Left renal pelvis (tissue), 4 donors: ENCODE results near the gene CALCA. TPM values are rescaled to one million over a fixed set of nuclear protein-coding genes. Genes with fewer than 3 reads are reported as not detected.

ENCODE experiments used
- DNase-seq, 4 donors: peaks; one replicate each; pipeline ENCODE4 v3.0.0-alpha.2; 2013; ENCODE audit warnings: low read depth in 4 of 4, low spot score in 3 of 4
- polyA plus RNA-seq, 4 donors: library from polyadenylated mRNA; unstranded; fragments of 120-200 nt; gene quantifications; one replicate each; pipeline ENCODE4 v1.2.1, GENCODE V29; 2013; ENCODE audit not compliant: insufficient read length in 4 of 4

CALCA gene
- polyA plus RNA-seq, 4 donors: 0.26 to 14.9 (median 13.6) TPM

DNA sequence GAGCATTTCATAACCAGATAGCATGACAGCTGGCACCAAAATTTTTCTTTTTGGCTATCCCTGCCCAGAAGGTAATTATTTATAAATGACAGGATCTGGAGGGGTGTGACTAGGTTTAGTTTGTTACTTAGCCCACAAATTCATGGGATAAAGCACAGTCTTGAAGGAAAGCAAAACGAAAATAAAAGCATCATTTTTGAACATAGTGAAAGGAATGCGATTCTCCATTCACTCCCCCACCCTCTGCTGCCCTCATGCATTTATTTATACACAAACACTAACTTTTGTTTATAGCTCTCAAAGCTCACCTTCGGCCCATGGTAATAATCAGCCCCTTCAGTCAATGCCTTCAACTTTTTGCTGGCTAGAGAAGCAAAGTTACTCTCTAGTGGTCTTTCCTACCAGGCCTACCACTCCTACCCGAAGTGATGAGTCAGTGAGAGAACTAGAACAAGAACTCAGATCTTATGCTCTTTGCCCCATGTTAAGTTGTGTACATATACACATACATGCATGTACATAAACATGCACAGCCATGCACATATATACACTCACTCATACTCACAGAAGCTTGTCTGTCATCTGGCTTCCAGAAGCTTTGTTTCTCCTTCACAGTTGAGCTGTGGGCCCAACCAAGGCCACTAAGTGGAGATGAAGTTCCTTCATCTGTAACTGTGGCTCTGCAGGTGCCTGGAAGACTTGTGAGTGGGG lies 22.6 kb downstream of the CALCA start:
- no peak for DNase-seq

DNA sequence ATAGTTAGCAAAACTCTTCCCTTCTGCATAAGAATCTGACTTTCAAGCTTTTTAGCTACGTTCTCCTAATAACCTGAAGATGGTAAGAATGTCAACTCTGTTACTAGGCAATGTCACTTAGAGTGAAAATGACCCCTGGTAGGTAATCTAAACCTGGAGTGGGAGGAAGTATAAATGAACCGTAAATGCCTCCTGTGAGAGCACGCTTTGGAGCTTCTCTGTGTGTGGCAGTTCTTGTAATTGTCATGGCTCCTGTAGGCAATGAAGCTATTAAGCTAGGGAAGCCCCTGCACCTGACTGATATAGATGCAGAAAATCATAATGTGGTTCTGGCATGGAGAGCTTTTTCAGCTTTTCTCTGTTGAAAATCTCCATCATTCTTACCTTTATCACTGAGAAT lies 29.4 kb downstream of the CALCA start:
- peak in 1 of 4 donors; percentile 6 for DNase-seq

DNA sequence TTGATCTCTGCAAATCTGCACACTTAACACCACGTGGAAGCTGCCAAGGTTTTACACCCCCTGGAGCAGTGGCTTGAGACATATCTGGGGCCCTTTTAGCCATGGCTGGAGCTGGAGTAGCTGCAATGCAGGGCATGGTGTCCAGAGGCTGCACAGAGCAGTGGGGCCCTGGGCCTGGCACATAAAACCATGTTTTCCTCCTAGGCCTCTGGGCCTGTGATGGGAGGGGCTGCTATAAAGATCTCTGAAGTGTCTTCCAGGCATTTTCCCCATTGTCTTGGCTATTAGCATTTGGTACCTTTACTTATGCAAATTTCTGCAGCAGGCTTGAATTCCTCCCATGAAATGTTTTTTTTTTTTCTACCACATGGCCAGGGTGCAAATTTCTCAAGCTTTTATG lies 33.2 kb downstream of the CALCA start:
- no peak for DNase-seq

DNA sequence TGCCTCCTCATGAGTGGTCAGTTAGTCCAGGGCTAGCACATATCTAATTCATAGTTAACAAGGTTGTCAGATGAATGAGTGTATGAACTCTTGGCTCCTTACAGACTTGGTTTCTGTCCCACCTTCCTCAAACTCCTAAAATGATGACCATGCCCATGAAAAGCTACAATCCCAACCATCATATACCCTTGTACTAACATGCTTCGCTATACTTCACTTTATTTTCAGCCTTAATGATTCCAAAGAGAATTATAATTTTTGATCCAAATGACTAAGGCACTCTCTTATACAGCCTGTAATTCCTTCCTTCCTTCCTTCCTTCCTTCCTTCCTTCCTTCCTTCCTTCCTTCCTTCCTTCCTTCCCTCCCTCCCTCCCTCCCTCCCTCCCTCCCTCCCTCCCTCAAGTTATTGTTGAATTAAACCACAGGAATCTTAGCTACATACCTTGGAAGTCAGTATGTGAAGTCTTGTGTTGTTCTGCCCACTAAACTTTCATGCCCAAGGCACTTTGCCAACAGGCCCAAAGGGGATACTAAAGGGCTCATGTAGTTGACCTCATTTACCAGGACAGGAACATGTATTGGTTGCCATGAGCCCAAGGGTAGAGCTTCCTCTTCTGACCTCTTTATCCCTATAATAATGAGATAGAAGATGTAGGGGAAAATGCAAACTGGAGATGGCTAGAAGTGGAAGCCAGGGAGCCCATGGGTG lies 37.4 kb downstream of the CALCA start:
- no peak for DNase-seq

DNA sequence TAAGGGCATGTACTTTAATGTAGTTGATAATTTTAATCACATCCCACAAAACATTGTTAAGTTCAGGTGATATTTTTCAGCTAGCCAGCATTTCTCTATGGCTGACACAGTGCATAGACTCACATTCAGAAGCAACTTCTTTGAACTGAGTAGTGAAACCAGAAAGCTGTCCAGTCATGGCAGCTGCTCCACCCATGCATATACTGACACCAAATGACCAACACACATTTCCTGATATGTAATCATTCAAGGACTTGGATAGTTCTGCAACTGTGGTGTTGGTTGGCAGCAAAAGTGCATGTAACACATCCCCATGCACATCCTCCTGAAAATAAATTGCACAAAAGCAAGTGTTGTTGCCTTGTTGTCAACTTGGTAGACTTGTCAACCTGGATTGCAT lies 39.7 kb downstream of the CALCA start:
- no peak for DNase-seq

DNA sequence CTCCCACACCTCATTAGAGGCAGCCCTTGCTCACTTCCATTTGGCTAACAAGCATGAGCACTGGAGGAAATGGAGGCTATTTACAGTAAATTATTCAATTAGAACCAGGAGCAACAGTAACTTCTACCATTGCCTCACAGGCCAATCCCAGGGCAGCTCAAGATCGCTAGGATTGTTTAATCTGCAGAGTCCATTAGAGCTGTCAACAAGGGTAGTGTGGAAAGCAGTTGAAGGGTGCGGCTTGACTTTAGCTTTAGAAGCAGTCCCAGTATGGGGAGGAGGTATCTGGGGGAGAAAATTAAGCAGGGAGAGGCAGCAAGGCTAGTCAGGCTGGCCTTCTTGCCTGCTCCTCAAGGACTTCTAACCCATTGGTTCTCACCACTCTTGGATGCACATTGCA lies 41.8 kb downstream of the CALCA start:
- no peak for DNase-seq

DNA sequence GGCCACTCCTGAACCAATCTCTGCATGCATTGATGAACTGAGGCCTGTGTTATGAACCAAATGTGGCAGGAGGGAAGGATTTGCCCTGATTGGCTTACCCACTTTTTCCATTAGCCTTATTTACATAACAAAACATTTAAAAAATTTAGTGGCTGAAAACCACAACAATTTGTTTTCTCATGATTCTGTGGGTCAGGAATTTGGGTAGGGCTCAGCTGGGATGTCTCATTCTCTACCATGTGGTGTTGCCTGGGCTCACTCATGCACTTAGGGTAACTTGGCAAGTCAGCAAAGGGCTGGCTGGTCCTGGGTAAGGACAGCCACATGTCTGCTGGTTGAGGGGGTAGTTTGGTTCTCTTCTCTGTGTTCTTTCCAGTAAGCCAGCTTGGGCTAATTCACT lies 45.0 kb downstream of the CALCA start:
- no peak for DNase-seq

DNA sequence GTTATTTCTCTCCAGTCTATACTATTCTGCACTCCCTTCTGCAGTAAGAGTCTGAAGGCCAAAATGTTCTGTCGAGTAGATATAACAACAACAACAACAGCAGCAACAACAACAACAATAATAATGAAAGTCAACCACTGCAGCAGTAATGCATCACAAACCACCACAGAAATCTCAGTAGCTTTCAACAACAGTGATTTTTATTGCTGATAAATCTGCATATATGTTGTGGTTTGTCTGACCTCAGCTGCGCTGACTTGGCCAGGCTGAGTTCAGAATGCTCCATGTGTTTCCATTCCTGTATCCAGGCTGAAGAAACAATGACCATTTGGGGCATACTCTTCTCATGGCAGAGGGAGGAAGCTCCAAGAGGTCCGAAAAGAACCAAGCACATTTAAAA lies 47.8 kb downstream of the CALCA start:
- DNase-seq: no peak

Other genes starting within 250 kb of the CALCA start
- gene CYP2R1, start 80.1 kb downstream of the CALCA start, polyA plus RNA-seq: 10 to 100 TPM; 12.1 to 25.3 (median 22.6) TPM
- 1 to 10 TPM in 3 of 4 donors, under 1 TPM in 1; 0.19 to 4.2 (median 2.8) TPM for gene CALCB, start 101.2 kb upstream of the CALCA start, polyA plus RNA-seq
- under 1 TPM; 0.50 to 0.86 (median 0.76) TPM for gene INSC, start 142.6 kb upstream of the CALCA start, polyA plus RNA-seq